GM12878 (cell line): Measurements from ENCODE around the gene AHNAK2. TPM values are rescaled to one million over a fixed set of nuclear protein-coding genes. Genes with fewer than 3 reads are reported as not detected.

ENCODE experiments used
- CREM ChIP-seq: IDR thresholded peaks from 2 replicates; pipeline ENCODE4 v1.6.1; 2014; ENCODE audit warnings: antibody characterized with exemption, low read depth
- MYC ChIP-seq: IDR thresholded peaks from 2 replicates; pipeline ENCODE4 v1.6.1; 2011; ENCODE audit warnings: mild to moderate bottlenecking, low read length, moderate library complexity, inconsistent platforms; ENCODE audit not compliant: insufficient read depth, insufficient replicate concordance, insufficient read length, severe bottlenecking
- NR2C2 ChIP-seq: IDR thresholded peaks from 2 replicates; pipeline ENCODE4 v1.6.1; 2011; ENCODE audit warnings: borderline replicate concordance, low read depth; ENCODE audit not compliant: control insufficient read depth, insufficient read length
- NR2F1 ChIP-seq: fragments of 450-650 bp; conservative IDR thresholded peaks from 2 replicates; pipeline ENCODE4 v1.6.1; 2017; ENCODE audit warnings: mild to moderate bottlenecking
- NRF1 ChIP-seq: conservative IDR thresholded peaks from 2 replicates; pipeline ENCODE4 v1.6.1; 2011; ENCODE audit warnings: mild to moderate bottlenecking, low read depth, low read length, improper control_type of control experiment
- POLR2AphosphoS5 ChIP-seq: IDR thresholded peaks from 2 replicates; pipeline ENCODE4 v1.6.1; 2011; ENCODE audit warnings: mild to moderate bottlenecking, low read length, inconsistent platforms
- RUNX3 ChIP-seq: IDR thresholded peaks from 2 replicates; pipeline ENCODE4 v1.6.1; 2012; ENCODE audit warnings: low read length, inconsistent platforms
- SREBF2 ChIP-seq: IDR thresholded peaks from 2 replicates; pipeline ENCODE4 v1.6.1; 2012; ENCODE audit warnings: mild to moderate bottlenecking, low read length
- STAT3 ChIP-seq: IDR thresholded peaks from 2 replicates; pipeline ENCODE4 v1.6.1; 2011; ENCODE audit warnings: low read depth, low read length, improper control_type of control experiment
- TAF1 ChIP-seq: IDR thresholded peaks from 2 replicates; pipeline ENCODE4 v1.6.1; 2011; ENCODE audit warnings: mild to moderate bottlenecking, low read depth, low read length, borderline replicate concordance
- YY1 ChIP-seq: IDR thresholded peaks from 2 replicates; pipeline ENCODE4 v1.6.1; 2011; ENCODE audit warnings: low read depth, mild to moderate bottlenecking, low read length
- polyA plus RNA-seq, 11 experiments: library from polyadenylated mRNA; depleted of rRNA in 4 of 11; unstranded in 6 of 11; stranded (reverse) in 5 of 11; fragments of >200 nt; fragmentation: Nextera tagmentation in 4 of 11; fragmentation: Illumina TruSeq in 1 of 11; extraction: Ambion mirVana in 4 of 11; extraction: Trizol in 1 of 11; gene quantifications; 1 replicate in 1 of 11; 2 replicates in 10 of 11; pipeline versions ENCODE4 v1.2.1 to v1.2.3, GENCODE V29; 2011 to 2016; ENCODE audit warnings: inconsistent platforms in 2 of 11, missing spikeins in 2 of 11, low read depth in 1 of 11
- total RNA-seq, 4 experiments: library from RNA; depleted of rRNA in 3 of 4; stranded (reverse); fragments of >200 nt in 3 of 4; fragmentation: Illumina TruSeq in 1 of 4; extraction: Trizol in 1 of 4; gene quantifications; 2 replicates each; pipeline versions ENCODE4 v1.2.1 to v1.2.3, GENCODE V29; 2013 to 2021
- TF ChIP-seq, protein P1 (sequence below): fragments of 450-650 bp; IDR thresholded peaks from 2 replicates; pipeline ENCODE4 v1.6.1; 2017; ENCODE audit warnings: low read depth, mild to moderate bottlenecking, moderate library complexity
- TF ChIP-seq, protein P2 (sequence below): fragments of 450-650 bp; formaldehyde crosslinking; IDR thresholded peaks from 2 replicates; pipeline ENCODE4 v1.4.0; 2022; ENCODE audit warnings: mild to moderate bottlenecking, moderate library complexity
- TF ChIP-seq, protein P3 (sequence below): fragments of 450-650 bp; IDR thresholded peaks from 2 replicates; pipeline ENCODE4 v1.6.1; 2017; ENCODE audit warnings: mild to moderate bottlenecking, low read depth, inconsistent platforms; ENCODE audit not compliant: poor library complexity, severe bottlenecking
- TF ChIP-seq, protein P4 (sequence below): fragments of 450-650 bp; IDR thresholded peaks from 2 replicates; pipeline ENCODE4 v1.6.1; 2016; ENCODE audit warnings: mild to moderate bottlenecking
- TF ChIP-seq, protein P5 (sequence below): fragments of 450-650 bp; IDR thresholded peaks from 2 replicates; pipeline ENCODE4 v1.6.1; 2016; ENCODE audit warnings: mild to moderate bottlenecking

The AHNAK2 gene
- total and polyA plus RNA-seq, 10 of the 15 experiments (the other 5 are each of a cell fraction or from before 2014, with no cell fraction given), result 0.03 to 0.10 TPM; not detected in 8

DNA sequence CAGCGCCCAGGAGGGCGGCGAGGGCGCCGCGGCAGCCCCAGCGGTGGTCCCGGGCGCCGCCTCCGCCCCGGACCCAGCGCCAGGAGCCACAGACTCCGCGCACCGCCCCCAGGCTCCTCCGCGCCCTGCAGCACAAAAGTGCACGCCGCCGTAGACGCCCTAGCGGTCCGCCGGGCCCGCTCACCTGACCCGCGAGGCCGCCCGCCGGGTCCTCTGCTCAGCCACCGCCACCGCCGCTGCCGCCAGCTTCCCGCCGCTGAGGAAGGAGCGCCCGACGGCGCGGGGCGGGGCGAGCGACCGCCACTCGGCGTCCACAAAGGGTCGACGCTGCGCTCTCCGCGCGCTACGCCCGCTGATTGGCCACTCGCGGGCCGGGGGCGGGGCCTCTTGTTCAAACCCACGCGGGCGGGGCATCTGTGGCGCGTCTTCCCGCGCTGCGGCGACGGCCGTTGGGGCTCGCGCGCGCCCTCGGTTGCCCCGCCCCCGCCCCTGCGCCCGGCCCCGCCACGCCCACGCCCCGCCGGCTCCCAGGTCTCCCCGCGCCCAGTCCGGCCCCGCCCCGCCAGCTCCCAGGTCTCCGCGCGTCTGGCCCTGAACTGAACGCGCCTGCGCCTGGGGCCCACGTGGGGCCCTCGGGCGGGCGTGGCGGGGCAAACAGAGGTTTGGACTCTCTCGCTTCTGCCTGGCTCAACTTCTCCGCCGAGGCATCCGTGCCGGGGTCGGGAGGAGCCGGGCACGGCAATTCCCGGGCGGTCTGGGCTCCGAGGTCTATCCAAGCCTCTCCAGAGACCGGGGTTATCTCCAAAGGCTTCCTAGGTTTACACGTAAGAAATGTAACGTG, 42.9 kb upstream of the AHNAK2 start, which contains the start of gene CDCA4 (continued):
- peak; percentile 64 for TF ChIP-seq TAF1
- no peak for TF ChIP-seq STAT3
- TF ChIP-seq, protein P1, sequence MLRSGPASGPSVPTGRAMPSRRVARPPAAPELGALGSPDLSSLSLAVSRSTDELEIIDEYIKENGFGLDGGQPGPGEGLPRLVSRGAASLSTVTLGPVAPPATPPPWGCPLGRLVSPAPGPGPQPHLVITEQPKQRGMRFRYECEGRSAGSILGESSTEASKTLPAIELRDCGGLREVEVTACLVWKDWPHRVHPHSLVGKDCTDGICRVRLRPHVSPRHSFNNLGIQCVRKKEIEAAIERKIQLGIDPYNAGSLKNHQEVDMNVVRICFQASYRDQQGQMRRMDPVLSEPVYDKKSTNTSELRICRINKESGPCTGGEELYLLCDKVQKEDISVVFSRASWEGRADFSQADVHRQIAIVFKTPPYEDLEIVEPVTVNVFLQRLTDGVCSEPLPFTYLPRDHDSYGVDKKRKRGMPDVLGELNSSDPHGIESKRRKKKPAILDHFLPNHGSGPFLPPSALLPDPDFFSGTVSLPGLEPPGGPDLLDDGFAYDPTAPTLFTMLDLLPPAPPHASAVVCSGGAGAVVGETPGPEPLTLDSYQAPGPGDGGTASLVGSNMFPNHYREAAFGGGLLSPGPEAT, result no peak
- TF ChIP-seq, protein P2, sequence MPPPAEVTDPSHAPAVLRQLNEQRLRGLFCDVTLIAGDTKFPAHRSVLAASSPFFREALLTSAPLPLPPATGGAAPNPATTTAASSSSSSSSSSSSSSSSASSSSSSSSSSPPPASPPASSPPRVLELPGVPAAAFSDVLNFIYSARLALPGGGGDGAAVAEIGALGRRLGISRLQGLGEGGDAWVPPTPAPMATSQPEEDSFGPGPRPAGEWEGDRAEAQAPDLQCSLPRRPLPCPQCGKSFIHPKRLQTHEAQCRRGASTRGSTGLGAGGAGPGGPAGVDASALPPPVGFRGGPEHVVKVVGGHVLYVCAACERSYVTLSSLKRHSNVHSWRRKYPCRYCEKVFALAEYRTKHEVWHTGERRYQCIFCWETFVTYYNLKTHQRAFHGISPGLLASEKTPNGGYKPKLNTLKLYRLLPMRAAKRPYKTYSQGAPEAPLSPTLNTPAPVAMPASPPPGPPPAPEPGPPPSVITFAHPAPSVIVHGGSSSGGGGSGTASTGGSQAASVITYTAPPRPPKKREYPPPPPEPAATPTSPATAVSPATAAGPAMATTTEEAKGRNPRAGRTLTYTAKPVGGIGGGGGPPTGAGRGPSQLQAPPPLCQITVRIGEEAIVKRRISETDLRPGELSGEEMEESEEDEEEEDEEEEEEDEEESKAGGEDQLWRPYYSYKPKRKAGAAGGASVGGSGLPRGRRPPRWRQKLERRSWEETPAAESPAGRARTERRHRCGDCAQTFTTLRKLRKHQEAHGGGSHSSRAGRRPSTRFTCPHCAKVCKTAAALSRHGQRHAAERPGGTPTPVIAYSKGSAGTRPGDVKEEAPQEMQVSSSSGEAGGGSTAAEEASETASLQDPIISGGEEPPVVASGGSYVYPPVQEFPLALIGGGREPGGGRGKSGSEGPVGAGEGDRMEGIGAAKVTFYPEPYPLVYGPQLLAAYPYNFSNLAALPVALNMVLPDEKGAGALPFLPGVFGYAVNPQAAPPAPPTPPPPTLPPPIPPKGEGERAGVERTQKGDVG (CRISPR knock-in tag), result no peak
- no peak; the same call in none of the 2 replicates for TF ChIP-seq YY1
- TF ChIP-seq, protein P3, sequence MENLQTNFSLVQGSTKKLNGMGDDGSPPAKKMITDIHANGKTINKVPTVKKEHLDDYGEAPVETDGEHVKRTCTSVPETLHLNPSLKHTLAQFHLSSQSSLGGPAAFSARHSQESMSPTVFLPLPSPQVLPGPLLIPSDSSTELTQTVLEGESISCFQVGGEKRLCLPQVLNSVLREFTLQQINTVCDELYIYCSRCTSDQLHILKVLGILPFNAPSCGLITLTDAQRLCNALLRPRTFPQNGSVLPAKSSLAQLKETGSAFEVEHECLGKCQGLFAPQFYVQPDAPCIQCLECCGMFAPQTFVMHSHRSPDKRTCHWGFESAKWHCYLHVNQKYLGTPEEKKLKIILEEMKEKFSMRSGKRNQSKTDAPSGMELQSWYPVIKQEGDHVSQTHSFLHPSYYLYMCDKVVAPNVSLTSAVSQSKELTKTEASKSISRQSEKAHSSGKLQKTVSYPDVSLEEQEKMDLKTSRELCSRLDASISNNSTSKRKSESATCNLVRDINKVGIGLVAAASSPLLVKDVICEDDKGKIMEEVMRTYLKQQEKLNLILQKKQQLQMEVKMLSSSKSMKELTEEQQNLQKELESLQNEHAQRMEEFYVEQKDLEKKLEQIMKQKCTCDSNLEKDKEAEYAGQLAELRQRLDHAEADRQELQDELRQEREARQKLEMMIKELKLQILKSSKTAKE, result no peak
- peak; percentile 17 for TF ChIP-seq RUNX3
- TF ChIP-seq NRF1, result peak; percentile 62
- no peak for TF ChIP-seq CREM
- peak; percentile 53; the same call in 1 of the 2 replicates for TF ChIP-seq NR2F1
- TF ChIP-seq, protein P4, sequence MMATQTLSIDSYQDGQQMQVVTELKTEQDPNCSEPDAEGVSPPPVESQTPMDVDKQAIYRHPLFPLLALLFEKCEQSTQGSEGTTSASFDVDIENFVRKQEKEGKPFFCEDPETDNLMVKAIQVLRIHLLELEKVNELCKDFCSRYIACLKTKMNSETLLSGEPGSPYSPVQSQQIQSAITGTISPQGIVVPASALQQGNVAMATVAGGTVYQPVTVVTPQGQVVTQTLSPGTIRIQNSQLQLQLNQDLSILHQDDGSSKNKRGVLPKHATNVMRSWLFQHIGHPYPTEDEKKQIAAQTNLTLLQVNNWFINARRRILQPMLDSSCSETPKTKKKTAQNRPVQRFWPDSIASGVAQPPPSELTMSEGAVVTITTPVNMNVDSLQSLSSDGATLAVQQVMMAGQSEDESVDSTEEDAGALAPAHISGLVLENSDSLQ, result no peak
- TF ChIP-seq, protein P5, sequence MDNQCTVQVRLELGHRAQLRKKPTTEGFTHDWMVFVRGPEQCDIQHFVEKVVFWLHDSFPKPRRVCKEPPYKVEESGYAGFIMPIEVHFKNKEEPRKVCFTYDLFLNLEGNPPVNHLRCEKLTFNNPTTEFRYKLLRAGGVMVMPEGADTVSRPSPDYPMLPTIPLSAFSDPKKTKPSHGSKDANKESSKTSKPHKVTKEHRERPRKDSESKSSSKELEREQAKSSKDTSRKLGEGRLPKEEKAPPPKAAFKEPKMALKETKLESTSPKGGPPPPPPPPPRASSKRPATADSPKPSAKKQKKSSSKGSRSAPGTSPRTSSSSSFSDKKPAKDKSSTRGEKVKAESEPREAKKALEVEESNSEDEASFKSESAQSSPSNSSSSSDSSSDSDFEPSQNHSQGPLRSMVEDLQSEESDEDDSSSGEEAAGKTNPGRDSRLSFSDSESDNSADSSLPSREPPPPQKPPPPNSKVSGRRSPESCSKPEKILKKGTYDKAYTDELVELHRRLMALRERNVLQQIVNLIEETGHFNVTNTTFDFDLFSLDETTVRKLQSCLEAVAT, result no peak; the same call in 1 of the 2 replicates
- TF ChIP-seq POLR2AphosphoS5, result peak; percentile 85
- TF ChIP-seq MYC, result no peak
- no peak for TF ChIP-seq NR2C2
- 0 out of 2 replicates have a peak, but pooled peaks have one; percentile 16 for TF ChIP-seq SREBF2
